ENCODE measurements around the gene PLOD2. TPM values are rescaled to one million over a fixed set of nuclear protein-coding genes. Genes with fewer than 3 reads are reported as not detected.

The PLOD2 gene
- total and polyA plus RNA-seq, 2 donors from 2014 or later, result 21.3 to 66.0 TPM

DNA sequence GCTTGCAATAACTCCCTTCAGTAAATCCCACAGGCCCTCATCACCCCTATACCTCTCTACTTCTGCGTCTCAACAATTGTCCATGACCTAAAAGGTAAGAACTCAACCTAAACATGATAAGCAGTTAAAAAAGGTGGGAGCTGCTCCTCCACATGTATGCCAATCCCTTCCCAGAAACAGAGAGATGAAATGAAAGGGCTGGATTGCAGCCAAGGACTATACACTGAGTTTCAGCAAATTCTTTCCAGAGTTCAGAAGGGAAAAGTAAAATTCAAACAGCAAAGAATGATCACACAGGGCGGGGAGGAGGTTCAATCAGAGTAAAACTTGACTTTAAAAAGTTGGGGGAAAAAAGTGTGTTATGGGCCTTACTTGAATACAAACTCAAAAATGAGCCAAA lies 27.5 kb downstream of the PLOD2 start:
- Histone ChIP-seq H3K4me3 (ENCODE audit: low read length in 3 of 3) (no peak overlapping the region), H3K9me3 (ENCODE audit: control insufficient read depth in 2 of 3, insufficient read depth in 1 of 3, low read length in 3 of 3) (no peaks in the 10 kb centered on the region), H3K4me1 (ENCODE audit: control insufficient read depth in 2 of 3, insufficient read depth in 2 of 3, low read depth in 1 of 3, low read length in 3 of 3) (no peaks in the 10 kb centered on the region), H3K36me3 (ENCODE audit: control insufficient read depth in 2 of 3, insufficient read depth in 3 of 3, low read length in 3 of 3) (no peaks in the 10 kb centered on the region), H3K9ac (ENCODE audit: low read length in 3 of 3) (no peak overlapping the region), H3K27ac (ENCODE audit: low read depth in 2 of 2, low read length in 2 of 2) (no peak overlapping the region), H3K27me3 (ENCODE audit: control insufficient read depth, insufficient read depth, low read length) (no peaks in the 10 kb centered on the region)
- TF ChIP-seq, protein P1, sequence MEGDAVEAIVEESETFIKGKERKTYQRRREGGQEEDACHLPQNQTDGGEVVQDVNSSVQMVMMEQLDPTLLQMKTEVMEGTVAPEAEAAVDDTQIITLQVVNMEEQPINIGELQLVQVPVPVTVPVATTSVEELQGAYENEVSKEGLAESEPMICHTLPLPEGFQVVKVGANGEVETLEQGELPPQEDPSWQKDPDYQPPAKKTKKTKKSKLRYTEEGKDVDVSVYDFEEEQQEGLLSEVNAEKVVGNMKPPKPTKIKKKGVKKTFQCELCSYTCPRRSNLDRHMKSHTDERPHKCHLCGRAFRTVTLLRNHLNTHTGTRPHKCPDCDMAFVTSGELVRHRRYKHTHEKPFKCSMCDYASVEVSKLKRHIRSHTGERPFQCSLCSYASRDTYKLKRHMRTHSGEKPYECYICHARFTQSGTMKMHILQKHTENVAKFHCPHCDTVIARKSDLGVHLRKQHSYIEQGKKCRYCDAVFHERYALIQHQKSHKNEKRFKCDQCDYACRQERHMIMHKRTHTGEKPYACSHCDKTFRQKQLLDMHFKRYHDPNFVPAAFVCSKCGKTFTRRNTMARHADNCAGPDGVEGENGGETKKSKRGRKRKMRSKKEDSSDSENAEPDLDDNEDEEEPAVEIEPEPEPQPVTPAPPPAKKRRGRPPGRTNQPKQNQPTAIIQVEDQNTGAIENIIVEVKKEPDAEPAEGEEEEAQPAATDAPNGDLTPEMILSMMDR (IDR thresholded peaks at IDR 0.05; ENCODE audit: borderline replicate concordance, extremely low read depth, insufficient read depth), result no peak
- intact Hi-C loops (cut with DNase I), result no loop called here
- FAIRE-seq (no peak), DNase-seq (peak in 1 of 5 donors; percentile 36)

DNA sequence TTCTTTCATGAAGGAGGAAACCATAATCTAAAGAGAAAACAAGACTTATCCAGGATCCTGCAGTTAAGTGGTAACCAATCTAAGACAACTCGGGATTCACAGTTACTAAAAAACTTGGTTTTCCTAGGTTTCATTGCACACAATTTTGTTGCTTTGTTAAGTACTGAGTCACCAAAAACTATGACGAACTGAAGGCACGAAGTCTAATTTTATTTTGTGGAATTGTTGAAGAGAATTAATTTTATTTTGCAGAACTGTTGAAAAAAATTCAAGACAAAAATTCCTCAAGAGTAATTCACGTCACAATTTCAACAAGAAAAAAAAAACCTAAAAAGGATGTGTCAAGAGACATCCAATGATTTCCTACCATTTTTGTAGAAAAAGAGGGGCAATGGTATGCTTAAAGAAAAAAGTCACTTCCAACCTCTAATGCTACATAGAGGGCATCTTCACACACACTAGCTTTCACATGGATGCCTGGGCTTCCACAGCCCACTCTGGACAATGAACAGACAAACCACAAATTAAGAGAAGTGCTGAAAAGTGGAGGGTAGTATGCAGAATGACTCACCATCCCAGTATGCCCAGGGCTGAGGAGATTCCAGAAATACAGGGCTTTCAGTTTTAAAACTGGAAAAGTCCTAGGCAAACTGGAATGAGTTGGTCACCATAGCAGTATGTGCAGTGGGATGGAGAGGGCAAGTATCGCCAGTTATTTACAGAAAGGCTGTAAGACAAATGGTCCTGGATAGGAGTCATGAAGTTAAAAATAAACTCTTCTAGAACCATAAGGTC lies 29.2 kb downstream of the PLOD2 start:
- no peaks in the 10 kb centered on the region for H3K27me3 ChIP-seq (ENCODE audit: control insufficient read depth, insufficient read depth, low read length)
- H3K4me3 ChIP-seq (ENCODE audit: low read length in 3 of 3), result no peak overlapping the region
- H3K4me1 ChIP-seq (ENCODE audit: control insufficient read depth in 2 of 3, insufficient read depth in 2 of 3, low read depth in 1 of 3, low read length in 3 of 3), result no peaks in the 10 kb centered on the region
- DNase-seq (no peak), FAIRE-seq (no peak)
- H3K9ac ChIP-seq (ENCODE audit: low read length in 3 of 3), result no peak overlapping the region
- intact Hi-C loops (cut with DNase I), result no loop called here
- TF ChIP-seq, protein P1 (IDR thresholded peaks at IDR 0.05; ENCODE audit: borderline replicate concordance, extremely low read depth, insufficient read depth), result no peak
- H3K9me3 ChIP-seq (ENCODE audit: control insufficient read depth in 2 of 3, insufficient read depth in 1 of 3, low read length in 3 of 3), result no peaks in the 10 kb centered on the region
- H3K36me3 ChIP-seq (ENCODE audit: control insufficient read depth in 2 of 3, insufficient read depth in 3 of 3, low read length in 3 of 3), result no peaks in the 10 kb centered on the region
- no peak overlapping the region for H3K27ac ChIP-seq (ENCODE audit: low read depth in 2 of 2, low read length in 2 of 2)

- TF ChIP-seq, protein P1 (IDR thresholded peaks at IDR 0.05; ENCODE audit: borderline replicate concordance, extremely low read depth, insufficient read depth), result no peak
- no peak overlapping the region for H3K27ac ChIP-seq (ENCODE audit: low read depth in 2 of 2, low read length in 2 of 2)
- H3K4me1 ChIP-seq (ENCODE audit: control insufficient read depth in 2 of 3, insufficient read depth in 2 of 3, low read depth in 1 of 3, low read length in 3 of 3), result no peaks in the 10 kb centered on the region
- no peak overlapping the region for H3K9ac ChIP-seq (ENCODE audit: low read length in 3 of 3)
- no peaks in the 10 kb centered on the region for H3K36me3 ChIP-seq (ENCODE audit: control insufficient read depth in 2 of 3, insufficient read depth in 3 of 3, low read length in 3 of 3)
- DNase-seq (no peak), FAIRE-seq (no peak)
- H3K27me3 ChIP-seq (ENCODE audit: control insufficient read depth, insufficient read depth, low read length), result no peaks in the 10 kb centered on the region
- no peaks in the 10 kb centered on the region for H3K9me3 ChIP-seq (ENCODE audit: control insufficient read depth in 2 of 3, insufficient read depth in 1 of 3, low read length in 3 of 3)
- intact Hi-C loops (cut with DNase I), result no loop called here
- no peak overlapping the region for H3K4me3 ChIP-seq (ENCODE audit: low read length in 3 of 3)
Observed at GRCh38 chr3:146130881-146131371, 30.1 kb downstream of the PLOD2 start.

All from kidney (tissue), 14 donors.